HEK293T (cell line): ENCODE measurements around the gene ZDHHC17.

ENCODE experiments used
- ARNT ChIP-seq: fragments of 450-650 bp; IDR thresholded peaks from 2 replicates; pipeline ENCODE4 v1.6.1; 2017; ENCODE audit warnings: mild to moderate bottlenecking
- BHLHE40 ChIP-seq: fragments of 450-650 bp; IDR thresholded peaks from 2 replicates; pipeline ENCODE4 v1.6.1; 2016; ENCODE audit warnings: mild to moderate bottlenecking, moderate library complexity, borderline replicate concordance
- ELF4 ChIP-seq: fragments of 450-650 bp; IDR thresholded peaks from 2 replicates; pipeline ENCODE4 v1.6.1; 2017; ENCODE audit warnings: antibody characterized with exemption
- FOXA1 ChIP-seq: fragments of 450-650 bp; IDR thresholded peaks from 2 replicates; pipeline ENCODE4 v1.6.1; 2016; ENCODE audit warnings: mild to moderate bottlenecking
- FOXM1 ChIP-seq: fragments of 450-650 bp; IDR thresholded peaks from 2 replicates; pipeline ENCODE4 v1.6.1; 2017; ENCODE audit warnings: mild to moderate bottlenecking, borderline replicate concordance
- HDGF ChIP-seq: fragments of 450-650 bp; IDR thresholded peaks from 2 replicates; pipeline ENCODE4 v1.6.1; 2017; ENCODE audit warnings: antibody characterized with exemption, borderline replicate concordance
- LEF1 ChIP-seq: fragments of 450-650 bp; IDR thresholded peaks from 2 replicates; pipeline ENCODE4 v1.6.1; 2017; ENCODE audit warnings: mild to moderate bottlenecking, borderline replicate concordance
- SP1 ChIP-seq: fragments of 450-650 bp; IDR thresholded peaks from 2 replicates; pipeline ENCODE4 v1.6.1; 2017
- SUZ12 ChIP-seq: fragments of 450-650 bp; IDR thresholded peaks from 2 replicates; pipeline ENCODE4 v1.6.1; 2016; ENCODE audit warnings: mild to moderate bottlenecking
- TARDBP ChIP-seq: fragments of 450-650 bp; IDR thresholded peaks from 2 replicates; pipeline ENCODE4 v1.6.1; 2016

GRCh38 chr12:76810671-76811419, 46.9 kb downstream of the ZDHHC17 start:
- TF ChIP-seq LEF1 (no peak), ELF4 (no peak), SP1 (no peak), HDGF (no peak), ARNT (no peak), SUZ12 (no peak), BHLHE40 (no peak), FOXA1 (no peak), TARDBP (no peak), FOXM1 (no peak)
